Neural cell (in vitro differentiated cells): ENCODE data around the gene HEPHL1. TPM values are rescaled to one million over a fixed set of nuclear protein-coding genes. Genes with fewer than 3 reads are reported as not detected.

Experiments
- H2AFZ ChIP-seq: fragments of 200-600, 300-800 bp; sonication (generic), shearing (Covaris generic); 2 replicates; pipeline ENCODE4 v1.6.0; 2014; ENCODE audit warnings: low read depth, mild to moderate bottlenecking, antibody characterized with exemption, low read length, moderate library complexity
- H3F3A ChIP-seq: fragments of 200-600 bp; shearing (Covaris generic); 2 replicates; pipeline ENCODE4 v1.6.1; 2016; ENCODE audit warnings: mild to moderate bottlenecking, moderate library complexity, mixed read lengths, antibody characterized with exemption, low read length; ENCODE audit not compliant: insufficient read depth, poor library complexity, severe bottlenecking
- H3K27ac ChIP-seq: fragments of 200-600, 300-800 bp; sonication (generic), shearing (Covaris generic); 2 replicates; pipeline ENCODE4 v1.5.1; 2014; ENCODE audit warnings: mild to moderate bottlenecking, low read length, moderate library complexity
- H3K27me3 ChIP-seq: fragments of 300-800, 200-600 bp; sonication (generic), shearing (Covaris generic); 2 replicates; pipeline ENCODE4 v1.6.0; 2014; ENCODE audit warnings: mild to moderate bottlenecking, low read depth, low read length, moderate library complexity; ENCODE audit not compliant: insufficient read depth
- H3K36me3 ChIP-seq: fragments of 300-800, 200-600 bp; sonication (generic), shearing (Covaris generic); 2 replicates; pipeline ENCODE4 v1.5.1; 2014; ENCODE audit warnings: mild to moderate bottlenecking, antibody characterized with exemption, low read length, moderate library complexity; ENCODE audit not compliant: insufficient read depth
- H3K4me2 ChIP-seq: fragments of 300-800, 200-600 bp; sonication (generic), shearing (Covaris generic); 2 replicates; pipeline ENCODE4 v1.6.0; 2014; ENCODE audit warnings: mild to moderate bottlenecking, low read length
- H3K4me3 ChIP-seq: fragments of 300-800, 200-600 bp; sonication (generic), shearing (Covaris generic); 2 replicates; pipeline ENCODE4 v1.5.1; 2014; ENCODE audit warnings: mild to moderate bottlenecking, low read length, moderate library complexity
- H3K79me2 ChIP-seq: fragments of 200-600 bp; shearing (Covaris generic); replicated peaks from 2 replicates; pipeline ENCODE4 v1.6.0; 2014; ENCODE audit warnings: mild to moderate bottlenecking, low read length, moderate library complexity; ENCODE audit not compliant: insufficient read depth
- H3K9ac ChIP-seq: fragments of 300-800, 200-600 bp; sonication (generic), shearing (Covaris generic); 2 replicates; pipeline ENCODE4 v1.6.1; 2016; ENCODE audit warnings: mild to moderate bottlenecking, low read length, mixed read lengths
- H3K9me2 ChIP-seq: fragments of 200-600 bp; shearing (Covaris generic); 2 replicates; pipeline ENCODE4 v1.6.1; 2016; ENCODE audit warnings: mild to moderate bottlenecking, low read length, mixed read lengths; ENCODE audit not compliant: insufficient read depth
- H3K9me3 ChIP-seq: fragments of 200-600, 300-800 bp; sonication (generic), shearing (Covaris generic); 2 replicates; pipeline ENCODE4 v1.6.1; 2016; ENCODE audit warnings: mild to moderate bottlenecking, mixed run types, low read length, moderate library complexity, mixed read lengths
- H4K20me1 ChIP-seq: fragments of 200-600 bp; shearing (Covaris generic); 2 replicates; pipeline ENCODE4 v1.6.1; 2016; ENCODE audit warnings: mild to moderate bottlenecking, mixed run types; ENCODE audit not compliant: insufficient read depth
- CTCF ChIP-seq: fragments of 450-650 bp; IDR thresholded peaks from 2 replicates; pipeline ENCODE4 v1.5.1; 2014; ENCODE audit warnings: antibody characterized with exemption, mild to moderate bottlenecking, moderate library complexity; ENCODE audit not compliant: poor library complexity, severe bottlenecking
- EP300 ChIP-seq: fragments of 450-650 bp; conservative IDR thresholded peaks from 2 replicates; pipeline ENCODE4 v1.6.1; 2014; ENCODE audit warnings: antibody characterized with exemption, mild to moderate bottlenecking, moderate library complexity; ENCODE audit not compliant: poor library complexity, severe bottlenecking
- EZH2 ChIP-seq: fragments of 200-600, 300-800 bp; shearing (Covaris generic), sonication (generic); IDR thresholded peaks from 2 replicates; pipeline ENCODE4 v1.6.1; 2014; ENCODE audit warnings: antibody characterized with exemption, low read length, borderline replicate concordance, mild to moderate bottlenecking; ENCODE audit not compliant: insufficient read depth, poor library complexity, severe bottlenecking
- MXI1 ChIP-seq: fragments of 450-650 bp; conservative IDR thresholded peaks from 2 replicates; pipeline ENCODE4 v1.6.1; 2014; ENCODE audit warnings: antibody characterized with exemption, mild to moderate bottlenecking; ENCODE audit not compliant: poor library complexity, severe bottlenecking
- POLR2AphosphoS5 ChIP-seq: IDR thresholded peaks from 2 replicates; pipeline ENCODE4 v1.6.1; 2012
- RAD21 ChIP-seq: fragments of 450-650 bp; conservative IDR thresholded peaks from 2 replicates; pipeline ENCODE4 v1.6.1; 2014; ENCODE audit warnings: antibody characterized with exemption, mild to moderate bottlenecking, moderate library complexity
- REST ChIP-seq: IDR thresholded peaks from 2 replicates; pipeline ENCODE4 v1.6.1; 2012; ENCODE audit warnings: borderline replicate concordance
- SMC3 ChIP-seq: fragments of 450-650 bp; conservative IDR thresholded peaks from 2 replicates; pipeline ENCODE4 v1.6.1; 2014; ENCODE audit warnings: antibody characterized with exemption, mild to moderate bottlenecking, moderate library complexity; ENCODE audit not compliant: poor library complexity
- TAF1 ChIP-seq: IDR thresholded peaks from 2 replicates; pipeline ENCODE4 v1.6.1; 2012; ENCODE audit warnings: low read depth
- polyA plus RNA-seq: library from polyadenylated mRNA; depleted of rRNA; stranded (reverse); fragments of >200 nt; gene quantifications from 2 replicates; pipeline ENCODE4 v1.2.3, GENCODE V29; 2014

The HEPHL1 gene
- polyA plus RNA-seq, 1 donor from 2014 or later, result not detected

GRCh38 chr11:94023856-94024255 is 2.7 kb downstream of the HEPHL1 start:
- Histone ChIP-seq H3K4me3 (no peak overlapping the region), H3K9me3 (no peaks in the 10 kb centered on the region), H3K4me2 (no peak overlapping the region), H3K9me2 (no peaks in the 10 kb centered on the region), H3K27ac (no peak overlapping the region), H3K79me2 (no peaks in the 10 kb centered on the region), H4K20me1 (no peaks in the 10 kb centered on the region), H3F3A (no peaks in the 10 kb centered on the region), H3K27me3 (no peaks in the 10 kb centered on the region), H3K36me3 (no peaks in the 10 kb centered on the region), H3K9ac (no peak overlapping the region), H2AFZ (no peak overlapping the region)
- TF ChIP-seq MXI1 (no peak), EZH2 (no peak), RAD21 (no peak), REST (no peak), SMC3 (no peak), POLR2AphosphoS5 (no peak), EP300 (no peak), TAF1 (no peak), CTCF (no peak)

GRCh38 chr11:94024547-94024946 is 3.4 kb downstream of the HEPHL1 start:
- no peaks in the 10 kb centered on the region for H4K20me1 ChIP-seq
- H3K4me3 ChIP-seq, result no peak overlapping the region
- H3K9me3 ChIP-seq, result no peaks in the 10 kb centered on the region
- H3K9me2 ChIP-seq, result no peaks in the 10 kb centered on the region
- H3F3A ChIP-seq, result no peaks in the 10 kb centered on the region
- no peaks in the 10 kb centered on the region for H3K27me3 ChIP-seq
- H3K27ac ChIP-seq, result no peak overlapping the region
- H2AFZ ChIP-seq, result no peak overlapping the region
- H3K36me3 ChIP-seq, result no peaks in the 10 kb centered on the region
- no peak overlapping the region for H3K9ac ChIP-seq
- H3K79me2 ChIP-seq, result no peaks in the 10 kb centered on the region
- no peak for TF ChIP-seq MXI1
- TF ChIP-seq SMC3, result no peak
- no peak for TF ChIP-seq RAD21
- no peak for TF ChIP-seq TAF1
- TF ChIP-seq EZH2, result no peak
- TF ChIP-seq REST, result no peak
- no peak for TF ChIP-seq POLR2AphosphoS5
- TF ChIP-seq EP300, result no peak
- TF ChIP-seq CTCF, result no peak
- H3K4me2 ChIP-seq, result no peak overlapping the region
